Measurements from ENCODE around the gene FN1.

FN1 gene

GRCh38 chr2:215358312-215358845 lies 77.5 kb downstream of the FN1 start:
- H3K9me3 ChIP-seq (ENCODE audit: control insufficient read depth, low read depth, low read length) = no peaks in the 10 kb centered on the region
- H3K36me3 ChIP-seq (ENCODE audit: control insufficient read depth, low read depth, low read length) = peaks cover 15% of the 10 kb centered on the region
- H3K27me3 ChIP-seq (ENCODE audit: control insufficient read depth, insufficient read depth, low read length) = no peaks in the 10 kb centered on the region
- H3K4me3 ChIP-seq (ENCODE audit: low read length) = no peak overlapping the region
- H3K9ac ChIP-seq (ENCODE audit: low read length) = no peak overlapping the region
- no peaks in the 10 kb centered on the region for H3K4me1 ChIP-seq (ENCODE audit: control insufficient read depth, low read depth, low read length)
- no peak overlapping the region for H3K27ac ChIP-seq (ENCODE audit: low read length)

- Histone ChIP-seq H3K9ac (ENCODE audit: low read length) (no peak overlapping the region), H3K9me3 (ENCODE audit: control insufficient read depth, low read depth, low read length) (no peaks in the 10 kb centered on the region), H3K36me3 (ENCODE audit: control insufficient read depth, low read depth, low read length) (peaks cover 15% of the 10 kb centered on the region), H3K27me3 (ENCODE audit: control insufficient read depth, insufficient read depth, low read length) (no peaks in the 10 kb centered on the region), H3K4me1 (ENCODE audit: control insufficient read depth, low read depth, low read length) (no peaks in the 10 kb centered on the region), H3K27ac (ENCODE audit: low read length) (no peak overlapping the region), H3K4me3 (ENCODE audit: low read length) (no peak overlapping the region)
These were observed 78.2 kb downstream of the FN1 start for GRCh38 chr2:215357660-215358059.

GRCh38 chr2:215356948-215357461 lies 78.9 kb downstream of the FN1 start:
- Histone ChIP-seq H3K9ac (ENCODE audit: low read length) (no peak overlapping the region), H3K27me3 (ENCODE audit: control insufficient read depth, insufficient read depth, low read length) (no peaks in the 10 kb centered on the region), H3K27ac (ENCODE audit: low read length) (no peak overlapping the region), H3K4me1 (ENCODE audit: control insufficient read depth, low read depth, low read length) (no peaks in the 10 kb centered on the region), H3K36me3 (ENCODE audit: control insufficient read depth, low read depth, low read length) (peaks cover 12% of the 10 kb centered on the region), H3K9me3 (ENCODE audit: control insufficient read depth, low read depth, low read length) (no peaks in the 10 kb centered on the region), H3K4me3 (ENCODE audit: low read length) (no peak overlapping the region)

GRCh38 chr2:215356334-215356947 lies 79.4 kb downstream of the FN1 start:
- Histone ChIP-seq H3K36me3 (ENCODE audit: control insufficient read depth, low read depth, low read length) (peaks cover 7% of the 10 kb centered on the region), H3K27me3 (ENCODE audit: control insufficient read depth, insufficient read depth, low read length) (no peaks in the 10 kb centered on the region), H3K4me1 (ENCODE audit: control insufficient read depth, low read depth, low read length) (no peaks in the 10 kb centered on the region), H3K9me3 (ENCODE audit: control insufficient read depth, low read depth, low read length) (no peaks in the 10 kb centered on the region), H3K4me3 (ENCODE audit: low read length) (no peak overlapping the region), H3K27ac (ENCODE audit: low read length) (no peak overlapping the region), H3K9ac (ENCODE audit: low read length) (no peak overlapping the region)

GRCh38 chr2:215355801-215356200 lies 80.1 kb downstream of the FN1 start:
- Histone ChIP-seq H3K4me3 (ENCODE audit: low read length) (no peak overlapping the region), H3K4me1 (ENCODE audit: control insufficient read depth, low read depth, low read length) (no peaks in the 10 kb centered on the region), H3K9me3 (ENCODE audit: control insufficient read depth, low read depth, low read length) (no peaks in the 10 kb centered on the region), H3K36me3 (ENCODE audit: control insufficient read depth, low read depth, low read length) (peaks cover 4% of the 10 kb centered on the region), H3K27ac (ENCODE audit: low read length) (no peak overlapping the region), H3K9ac (ENCODE audit: low read length) (no peak overlapping the region), H3K27me3 (ENCODE audit: control insufficient read depth, insufficient read depth, low read length) (no peaks in the 10 kb centered on the region)

GRCh38 chr2:215354771-215355695 lies 80.8 kb downstream of the FN1 start:
- H3K36me3 ChIP-seq (ENCODE audit: control insufficient read depth, low read depth, low read length) = peaks cover 9% of the 10 kb centered on the region
- H3K27ac ChIP-seq (ENCODE audit: low read length) = no peak overlapping the region
- H3K4me1 ChIP-seq (ENCODE audit: control insufficient read depth, low read depth, low read length) = no peaks in the 10 kb centered on the region
- H3K27me3 ChIP-seq (ENCODE audit: control insufficient read depth, insufficient read depth, low read length) = no peaks in the 10 kb centered on the region
- H3K4me3 ChIP-seq (ENCODE audit: low read length) = no peak overlapping the region
- no peaks in the 10 kb centered on the region for H3K9me3 ChIP-seq (ENCODE audit: control insufficient read depth, low read depth, low read length)
- H3K9ac ChIP-seq (ENCODE audit: low read length) = no peak overlapping the region

GRCh38 chr2:215352602-215353001 lies 83.3 kb downstream of the FN1 start:
- Histone ChIP-seq H3K9ac (ENCODE audit: low read length) (no peak overlapping the region), H3K36me3 (ENCODE audit: control insufficient read depth, low read depth, low read length) (peaks cover 31% of the 10 kb centered on the region), H3K27me3 (ENCODE audit: control insufficient read depth, insufficient read depth, low read length) (no peaks in the 10 kb centered on the region)

GRCh38 chr2:215347878-215348277 lies 88.0 kb downstream of the FN1 start:
- Histone ChIP-seq H3K36me3 (ENCODE audit: control insufficient read depth, low read depth, low read length) (peaks cover 72% of the 10 kb centered on the region), H3K4me3 (ENCODE audit: low read length) (no peak overlapping the region), H3K27ac (ENCODE audit: low read length) (no peak overlapping the region), H3K9ac (ENCODE audit: low read length) (no peak overlapping the region), H3K4me1 (ENCODE audit: control insufficient read depth, low read depth, low read length) (no peaks in the 10 kb centered on the region), H3K9me3 (ENCODE audit: control insufficient read depth, low read depth, low read length) (no peaks in the 10 kb centered on the region), H3K27me3 (ENCODE audit: control insufficient read depth, insufficient read depth, low read length) (no peaks in the 10 kb centered on the region)

More at GRCh38 chr2:215352602-215353001, 83.3 kb downstream of the FN1 start:
- no peaks in the 10 kb centered on the region for H3K4me1 ChIP-seq (ENCODE audit: control insufficient read depth, low read depth, low read length)
- no peaks in the 10 kb centered on the region for H3K9me3 ChIP-seq (ENCODE audit: control insufficient read depth, low read depth, low read length)
- H3K4me3 ChIP-seq (ENCODE audit: low read length) = no peak overlapping the region
- H3K27ac ChIP-seq (ENCODE audit: low read length) = no peak overlapping the region

- no peaks in the 10 kb centered on the region for H3K27me3 ChIP-seq (ENCODE audit: control insufficient read depth, insufficient read depth, low read length)
- H3K4me1 ChIP-seq (ENCODE audit: control insufficient read depth, low read depth, low read length) = no peaks in the 10 kb centered on the region
- no peak overlapping the region for H3K4me3 ChIP-seq (ENCODE audit: low read length)
- H3K36me3 ChIP-seq (ENCODE audit: control insufficient read depth, low read depth, low read length) = peaks cover 88% of the 10 kb centered on the region
- no peaks in the 10 kb centered on the region for H3K9me3 ChIP-seq (ENCODE audit: control insufficient read depth, low read depth, low read length)
- H3K27ac ChIP-seq (ENCODE audit: low read length) = no peak overlapping the region
- H3K9ac ChIP-seq (ENCODE audit: low read length) = no peak overlapping the region
These were observed 96.8 kb downstream of the FN1 start for GRCh38 chr2:215338883-215339679.

GRCh38 chr2:215332872-215333595 lies 102.8 kb downstream of the FN1 start:
- Histone ChIP-seq H3K4me1 (ENCODE audit: control insufficient read depth, low read depth, low read length) (no peaks in the 10 kb centered on the region), H3K9me3 (ENCODE audit: control insufficient read depth, low read depth, low read length) (no peaks in the 10 kb centered on the region), H3K9ac (ENCODE audit: low read length) (no peak overlapping the region), H3K36me3 (ENCODE audit: control insufficient read depth, low read depth, low read length) (peaks cover 83% of the 10 kb centered on the region), H3K27me3 (ENCODE audit: control insufficient read depth, insufficient read depth, low read length) (no peaks in the 10 kb centered on the region), H3K4me3 (ENCODE audit: low read length) (no peak overlapping the region), H3K27ac (ENCODE audit: low read length) (no peak overlapping the region)
